A549 (cell line): Measurements from ENCODE around the gene EIF4G1. TPM values are rescaled to one million over a fixed set of nuclear protein-coding genes. Genes with fewer than 3 reads are reported as not detected.

Experiments
- ATAC-seq, 2 experiments: fragments of 200-7000 bp in 1 of 2; fragments of >200 bp in 1 of 2; cut with Nextera tagmentation in 1 of 2; cut with Tn5 transposase in 1 of 2; 3 replicates each; pipeline versions ENCODE4 v1.8.0 to v1.9.1; 2018 to 2020; ENCODE audit warnings: mild to moderate bottlenecking in 1 of 2, moderate library complexity in 1 of 2
- CTCF ChIA-PET: fragments of 300-600 bp; sonication (Branson Sonifier 250); formaldehyde crosslinking; extraction: SDS; loops from one replicate; lab custom pipeline; 2021; ENCODE audit warnings: antibody characterized with exemption, inconsistent platforms; lab: Yijun Ruan, JAX
- POLR2A ChIA-PET: fragments of 350-600 bp; formaldehyde crosslinking; extraction: SDS; loops from one replicate; lab custom pipeline; 2021; ENCODE audit warnings: antibody characterized with exemption, inconsistent platforms; lab: Yijun Ruan, JAX
- DNase-seq, 2 experiments: peaks; one replicate each; pipeline versions ENCODE4 v3.0.0 to v3.0.0-alpha.2; 2011 to 2016; ENCODE audit warnings: low read depth in 1 of 2, low spot score in 1 of 2
- FAIRE-seq: peaks from 2 replicates; lab custom pipeline; 2011; peaks lifted over from hg19 to GRCh38; lab: Jason Lieb, UNC
- H3K27ac ChIP-seq, 2 experiments: fragments of >200 bp; sonication (Bioruptor Twin); formaldehyde crosslinking; 3 replicates each; pipeline ENCODE4 v1.5.1; 2016 to 2017
- H3K4me1 ChIP-seq: fragments of >200 bp; sonication (Bioruptor Twin); formaldehyde crosslinking; 3 replicates; pipeline ENCODE4 v1.6.1; 2016
- H3K4me2 ChIP-seq: fragments of >200 bp; sonication (Bioruptor Twin); formaldehyde crosslinking; 3 replicates; pipeline ENCODE4 v1.6.1; 2016
- H3K4me3 ChIP-seq: fragments of >200 bp; sonication (Bioruptor Twin); formaldehyde crosslinking; 3 replicates; pipeline ENCODE4 v1.5.1; 2016
- H3K9me3 ChIP-seq: fragments of >200 bp; sonication (Bioruptor Twin); formaldehyde crosslinking; 3 replicates; pipeline ENCODE4 v1.6.1; 2016
- CBX2 ChIP-seq: fragments of 200-600 bp; sonication (generic); IDR thresholded peaks from 2 replicates; pipeline ENCODE4 v1.6.1; 2016; ENCODE audit warnings: low read depth, mild to moderate bottlenecking, borderline replicate concordance
- CTCF ChIP-seq: fragments of >200 bp; sonication (Bioruptor Twin); formaldehyde crosslinking; IDR thresholded peaks from 3 replicates; pipeline ENCODE4 v1.5.1; 2016
- E2F6 ChIP-seq: IDR thresholded peaks from 2 replicates; pipeline ENCODE4 v1.6.1; 2012; ENCODE audit warnings: low read depth, borderline replicate concordance
- EHF ChIP-seq: fragments of 250-450 bp; sonication (Bioruptor Pico); IDR thresholded peaks from 2 replicates; pipeline ENCODE4 v1.5.0; 2020; ENCODE audit warnings: mild to moderate bottlenecking
- ESRRA ChIP-seq: fragments of 150-350 bp; IDR thresholded peaks from 2 replicates; pipeline ENCODE4 v1.6.1; 2014; ENCODE audit warnings: mild to moderate bottlenecking, low read length, borderline replicate concordance
- FOSL2 ChIP-seq, 2 experiments: fragments of 450-650 bp in 1 of 2; fragments of >200 bp in 1 of 2; sonication (Bioruptor Twin) in 1 of 2; formaldehyde crosslinking; IDR thresholded peaks; 2 replicates each; pipeline versions ENCODE4 v1.5.0 to v1.6.1; 2016 to 2020; ENCODE audit warnings: mild to moderate bottlenecking in 1 of 2, moderate library complexity in 1 of 2
- GATA3 ChIP-seq: IDR thresholded peaks from 2 replicates; pipeline ENCODE4 v1.6.1; 2012; ENCODE audit warnings: borderline replicate concordance
- HEYL ChIP-seq: fragments of 250-450 bp; sonication (Bioruptor Pico); IDR thresholded peaks from 2 replicates; pipeline ENCODE4 v1.8.0; 2021; ENCODE audit warnings: mild to moderate bottlenecking, moderate library complexity
- HOXB5 ChIP-seq: fragments of 250-450 bp; sonication (Bioruptor Pico); IDR thresholded peaks from 2 replicates; pipeline ENCODE4 v1.5.0; 2020; ENCODE audit warnings: mild to moderate bottlenecking, moderate library complexity
- MAX ChIP-seq: IDR thresholded peaks from 2 replicates; pipeline ENCODE4 v1.6.1; 2012
- NFE2L2 ChIP-seq: fragments of 150-350 bp; conservative IDR thresholded peaks from 2 replicates; pipeline ENCODE4 v1.6.1; 2014; ENCODE audit warnings: low read length
- RAD21 ChIP-seq, 2 experiments: fragments of >200 bp in 1 of 2; sonication (Bioruptor Twin) in 1 of 2; formaldehyde crosslinking in 1 of 2; IDR thresholded peaks in 1 of 2; conservative IDR thresholded peaks in 1 of 2; 2 replicates in 1 of 2; 3 replicates in 1 of 2; pipeline ENCODE4 v1.6.1; 2012 to 2018; ENCODE audit warnings: inconsistent platforms in 1 of 2
- RARB ChIP-seq: fragments of 250-450 bp; sonication (Bioruptor Pico); IDR thresholded peaks from 2 replicates; pipeline ENCODE4 v1.8.0; 2021; ENCODE audit warnings: mild to moderate bottlenecking, moderate library complexity
- SREBF2 ChIP-seq: fragments of 450-650 bp; IDR thresholded peaks from 2 replicates; pipeline ENCODE4 v1.6.1; 2014; ENCODE audit warnings: mild to moderate bottlenecking, moderate library complexity
- TFCP2L1 ChIP-seq: fragments of 250-450 bp; sonication (Bioruptor Pico); IDR thresholded peaks from 2 replicates; pipeline ENCODE4 v1.5.0; 2021; ENCODE audit warnings: mild to moderate bottlenecking
- TP53 ChIP-seq: fragments of 250-450 bp; sonication (Bioruptor Pico); IDR thresholded peaks from 2 replicates; pipeline ENCODE4 v1.5.0; 2021; ENCODE audit warnings: mild to moderate bottlenecking, moderate library complexity
- ZNF302 ChIP-seq: fragments of 250-450 bp; sonication (Bioruptor Pico); IDR thresholded peaks from 2 replicates; pipeline ENCODE4 v1.9.0; 2021; ENCODE audit warnings: inconsistent platforms, mild to moderate bottlenecking, moderate library complexity
- ZSCAN20 ChIP-seq: fragments of 250-450 bp; sonication (Bioruptor Pico); IDR thresholded peaks from 2 replicates; pipeline ENCODE4 v1.8.0; 2022; ENCODE audit warnings: mild to moderate bottlenecking, moderate library complexity
- WGBS: methylation state at CpG from one replicate; pipeline ENCODE4 v1.1.6; 2017; ENCODE audit errors: missing lambda C conversion rate; 5-methylcytosine and 5-hydroxymethylcytosine counted together
- polyA plus RNA-seq, 4 experiments: library from polyadenylated mRNA; depleted of rRNA in 3 of 4; stranded (reverse); fragments of >200 nt; fragmentation: RNase III in 1 of 4; extraction: RNeasy Plus Mini Kit Qiagen cat#74134 plus additional on column Dnase treatment in 1 of 4; gene quantifications; 2 replicates in 3 of 4; 3 replicates in 1 of 4; pipeline ENCODE4 v1.2.3, GENCODE V29; 2011 to 2017
- TF ChIP-seq, protein P1 (sequence below): fragments of >200 bp; sonication (Bioruptor Twin); formaldehyde crosslinking; IDR thresholded peaks from 3 replicates; pipeline ENCODE4 v1.6.1; 2016
- TF ChIP-seq, protein P2 (sequence below): IDR thresholded peaks from 2 replicates; pipeline ENCODE4 v1.6.1; 2012

Gene EIF4G1
- polyA plus RNA-seq, 2 of the 4 experiments (the other 2 are of a cell fraction), result 152 to 248 TPM

DNA sequence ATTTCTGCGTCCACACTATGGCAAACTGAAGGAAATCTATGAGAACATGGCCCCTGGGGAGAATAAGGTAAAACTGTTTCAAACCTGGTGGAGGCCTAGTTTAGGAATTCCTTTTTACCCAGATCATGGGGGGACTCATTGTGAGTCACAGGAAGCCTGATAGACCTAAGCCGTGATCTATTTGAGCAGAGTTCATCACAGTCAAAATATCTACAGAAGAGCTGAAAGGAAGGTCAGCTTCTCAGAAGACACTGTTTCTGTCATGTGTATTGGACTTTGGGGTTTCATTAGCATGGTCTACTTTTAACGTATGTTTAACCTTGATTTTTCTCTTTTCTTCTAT, 14.1 kb upstream of the EIF4G1 start (continued):
- TF ChIP-seq EHF (CRISPR knock-in tag) (no peak), HEYL (CRISPR knock-in tag) (no peak), ZNF302 (no peak)

DNA sequence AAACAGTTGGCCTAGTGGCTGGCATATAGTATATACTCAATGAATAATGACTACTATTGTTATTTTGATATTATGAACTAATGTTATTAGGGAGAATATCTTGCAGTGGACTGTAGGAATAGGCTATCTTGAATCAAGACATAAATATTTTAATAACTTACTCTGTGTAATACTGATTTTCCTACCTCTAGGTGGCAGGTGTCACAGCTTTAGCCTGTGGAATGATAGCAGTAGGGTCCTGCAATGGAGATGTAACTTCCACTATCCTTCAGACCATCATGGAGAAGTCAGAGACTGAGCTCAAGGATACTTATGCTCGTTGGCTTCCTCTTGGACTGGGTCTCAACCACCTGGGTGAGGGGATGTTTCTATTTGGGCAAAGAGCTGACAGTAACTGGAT, 8.8 kb upstream of the EIF4G1 start:
- no peak overlapping the region for H3K4me2 ChIP-seq
- WGBS, result 92% methylated on average over 1 of the region's 1 CpG
- POLR2A ChIA-PET, result no interaction called here
- peak in 1 of 2 experiments; percentile 40 for DNase-seq
- no peak for TF ChIP-seq RARB (CRISPR knock-in tag)
- TF ChIP-seq TFCP2L1 (CRISPR knock-in tag), result no peak
- TF ChIP-seq CBX2, result no peak
- no peak for TF ChIP-seq MAX
- TF ChIP-seq ESRRA, result no peak
- 0 out of 5 replicates have a peak, but pooled peaks of 1 of the 2 experiments have one; percentile 9 for TF ChIP-seq RAD21 (conservative IDR thresholded peaks at IDR 0.05 in 1 of 2, IDR thresholded peaks at IDR 0.05 in 1 of 2)
- peak; percentile 30; the same call in 2 of the 3 replicates for TF ChIP-seq CTCF
- no peak for TF ChIP-seq GATA3
- TF ChIP-seq, protein P1, sequence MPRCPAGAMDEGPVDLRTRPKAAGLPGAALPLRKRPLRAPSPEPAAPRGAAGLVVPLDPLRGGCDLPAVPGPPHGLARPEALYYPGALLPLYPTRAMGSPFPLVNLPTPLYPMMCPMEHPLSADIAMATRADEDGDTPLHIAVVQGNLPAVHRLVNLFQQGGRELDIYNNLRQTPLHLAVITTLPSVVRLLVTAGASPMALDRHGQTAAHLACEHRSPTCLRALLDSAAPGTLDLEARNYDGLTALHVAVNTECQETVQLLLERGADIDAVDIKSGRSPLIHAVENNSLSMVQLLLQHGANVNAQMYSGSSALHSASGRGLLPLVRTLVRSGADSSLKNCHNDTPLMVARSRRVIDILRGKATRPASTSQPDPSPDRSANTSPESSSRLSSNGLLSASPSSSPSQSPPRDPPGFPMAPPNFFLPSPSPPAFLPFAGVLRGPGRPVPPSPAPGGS, result no peak
- no peak for TF ChIP-seq HOXB5 (CRISPR knock-in tag)
- TF ChIP-seq SREBF2, result no peak
- TF ChIP-seq TP53, result no peak
- no peak for TF ChIP-seq HEYL (CRISPR knock-in tag)
- no peak for TF ChIP-seq FOSL2 (IDR thresholded peaks at IDR 0.05)
- no peak for TF ChIP-seq FOSL2 (CRISPR knock-in tag; IDR thresholded peaks at IDR 0.05)
- TF ChIP-seq, protein P2, sequence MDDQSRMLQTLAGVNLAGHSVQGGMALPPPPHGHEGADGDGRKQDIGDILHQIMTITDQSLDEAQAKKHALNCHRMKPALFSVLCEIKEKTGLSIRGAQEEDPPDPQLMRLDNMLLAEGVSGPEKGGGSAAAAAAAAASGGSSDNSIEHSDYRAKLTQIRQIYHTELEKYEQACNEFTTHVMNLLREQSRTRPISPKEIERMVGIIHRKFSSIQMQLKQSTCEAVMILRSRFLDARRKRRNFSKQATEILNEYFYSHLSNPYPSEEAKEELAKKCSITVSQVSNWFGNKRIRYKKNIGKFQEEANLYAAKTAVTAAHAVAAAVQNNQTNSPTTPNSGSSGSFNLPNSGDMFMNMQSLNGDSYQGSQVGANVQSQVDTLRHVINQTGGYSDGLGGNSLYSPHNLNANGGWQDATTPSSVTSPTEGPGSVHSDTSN, result no peak
- no peak for TF ChIP-seq ZNF302
- TF ChIP-seq NFE2L2, result no peak
- no peak for TF ChIP-seq E2F6
- H3K4me3 ChIP-seq, result no peak overlapping the region
- peaks cover 3% of the 10 kb centered on the region; the same call in 2 of the 3 replicates for H3K4me1 ChIP-seq
- CTCF ChIA-PET, result interaction anchor here (0.6 to 1.5 kb wide), 7 partner anchors 11 to 401 kb away, joined by 3 to 5 read pairs (median 4); partner anchors contain the start of gene FAM131A
- ATAC-seq, result peak; percentile 83 to 84; a peak in 5 of 6 replicates
- no peak for FAIRE-seq
- H3K27ac ChIP-seq, result no peak overlapping the region
- H3K9me3 ChIP-seq, result no peaks in the 10 kb centered on the region

- WGBS, result 95% methylated on average over 4 of the region's 4 CpGs
- TF ChIP-seq ZSCAN20 (CRISPR knock-in tag), result no peak
- no peak for TF ChIP-seq RARB (CRISPR knock-in tag)
- no peak for TF ChIP-seq ESRRA
- TF ChIP-seq ZNF302, result no peak
- H3K4me2 ChIP-seq, result no peak overlapping the region
- DNase-seq, result no peak
- no peaks in the 10 kb centered on the region for H3K9me3 ChIP-seq
- ChIA-PET POLR2A (interaction anchor here (0.5 kb wide), 1 partner anchor 112 kb away, joined by 3 read pairs; no protein-coding TSS in a partner anchor), CTCF (interaction anchor here (0.6 to 1.5 kb wide), 6 partner anchors 10 to 401 kb away, joined by 3 to 5 read pairs (median 4); partner anchors contain the start of gene FAM131A)
- H3K27ac ChIP-seq, result no peak overlapping the region
- no peak overlapping the region for H3K4me3 ChIP-seq
- no peaks in the 10 kb centered on the region for H3K4me1 ChIP-seq
- FAIRE-seq, result no peak
- ATAC-seq, result no peak
These were observed 7.9 kb upstream of the EIF4G1 start for GRCh38 chr3:184306341-184306972.
